Measurements from ENCODE around the gene SND1. TPM values are rescaled to one million over a fixed set of nuclear protein-coding genes. Genes with fewer than 3 reads are reported as not detected.

SND1 gene
- total RNA-seq, 2 donors from 2014 or later: 91.0 to 111 TPM

GRCh38 chr7:127789031-127789430 lies 137.0 kb downstream of the SND1 start:
- Histone ChIP-seq H3K4me1 (ENCODE audit: control insufficient read depth in 1 of 2, low read depth in 2 of 2) (no peaks in the 10 kb centered on the region), H3K27me3 (replicated peaks; ENCODE audit: insufficient read depth) (no peaks in the 10 kb centered on the region), H3K9me3 (no peaks in the 10 kb centered on the region), H3K27ac (no peak overlapping the region), H3K4me3 (no peak overlapping the region), H3K36me3 (no peaks in the 10 kb centered on the region)
- TF ChIP-seq, protein P1, sequence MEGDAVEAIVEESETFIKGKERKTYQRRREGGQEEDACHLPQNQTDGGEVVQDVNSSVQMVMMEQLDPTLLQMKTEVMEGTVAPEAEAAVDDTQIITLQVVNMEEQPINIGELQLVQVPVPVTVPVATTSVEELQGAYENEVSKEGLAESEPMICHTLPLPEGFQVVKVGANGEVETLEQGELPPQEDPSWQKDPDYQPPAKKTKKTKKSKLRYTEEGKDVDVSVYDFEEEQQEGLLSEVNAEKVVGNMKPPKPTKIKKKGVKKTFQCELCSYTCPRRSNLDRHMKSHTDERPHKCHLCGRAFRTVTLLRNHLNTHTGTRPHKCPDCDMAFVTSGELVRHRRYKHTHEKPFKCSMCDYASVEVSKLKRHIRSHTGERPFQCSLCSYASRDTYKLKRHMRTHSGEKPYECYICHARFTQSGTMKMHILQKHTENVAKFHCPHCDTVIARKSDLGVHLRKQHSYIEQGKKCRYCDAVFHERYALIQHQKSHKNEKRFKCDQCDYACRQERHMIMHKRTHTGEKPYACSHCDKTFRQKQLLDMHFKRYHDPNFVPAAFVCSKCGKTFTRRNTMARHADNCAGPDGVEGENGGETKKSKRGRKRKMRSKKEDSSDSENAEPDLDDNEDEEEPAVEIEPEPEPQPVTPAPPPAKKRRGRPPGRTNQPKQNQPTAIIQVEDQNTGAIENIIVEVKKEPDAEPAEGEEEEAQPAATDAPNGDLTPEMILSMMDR (IDR thresholded peaks at IDR 0.05): no peak
- DNase-seq (ENCODE audit: low spot score) (no peak), ATAC-seq (ENCODE audit: insufficient number of reproducible peaks, low FRiP score, low read depth) (no peak)

DNA sequence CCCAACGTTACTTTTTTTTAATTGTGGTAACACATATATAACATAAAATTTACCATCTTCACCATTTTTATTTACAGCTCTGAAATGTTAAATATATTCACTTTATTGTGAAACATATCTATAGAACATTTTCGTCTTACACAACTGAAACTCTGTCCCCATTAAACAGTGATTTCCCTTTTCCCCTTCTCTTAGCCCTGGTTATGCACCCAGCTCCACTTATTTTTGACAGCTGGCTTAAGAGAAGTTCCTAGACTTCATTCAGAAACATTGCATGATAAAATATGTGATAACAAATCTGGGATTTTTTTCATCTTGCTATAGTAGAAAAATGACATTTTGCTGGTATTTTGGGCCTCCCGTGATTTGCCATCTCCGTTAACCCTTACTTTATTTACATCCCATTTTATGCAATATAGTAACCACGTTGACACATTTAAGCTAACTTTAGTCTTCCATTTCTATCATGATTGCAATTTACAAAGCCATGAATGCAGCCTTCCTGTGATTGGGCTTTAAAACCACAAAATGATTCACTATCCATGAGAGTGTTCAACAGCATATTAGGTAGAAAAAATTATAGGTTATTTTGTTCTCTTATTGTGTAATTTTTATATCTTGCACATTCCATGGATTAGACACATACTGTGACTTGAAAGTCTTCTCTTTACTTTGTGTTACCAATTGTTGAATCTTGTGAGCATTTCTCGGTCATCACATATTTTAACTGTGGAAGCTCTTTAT lies 139.6 kb downstream of the SND1 start:
- H3K9me3 ChIP-seq: no peaks in the 10 kb centered on the region
- ATAC-seq (ENCODE audit: insufficient number of reproducible peaks, low FRiP score, low read depth) (no peak), DNase-seq (ENCODE audit: low spot score) (no peak)
- H3K4me1 ChIP-seq (ENCODE audit: control insufficient read depth in 1 of 2, low read depth in 2 of 2): no peaks in the 10 kb centered on the region
- no peak overlapping the region for H3K4me3 ChIP-seq
- TF ChIP-seq, protein P1 (IDR thresholded peaks at IDR 0.05): no peak
- H3K27me3 ChIP-seq (replicated peaks; ENCODE audit: insufficient read depth): no peaks in the 10 kb centered on the region
- H3K36me3 ChIP-seq: no peaks in the 10 kb centered on the region
- no peak overlapping the region for H3K27ac ChIP-seq

GRCh38 chr7:127792528-127793342 lies 140.7 kb downstream of the SND1 start:
- ATAC-seq (ENCODE audit: insufficient number of reproducible peaks, low FRiP score, low read depth) (no peak), DNase-seq (ENCODE audit: low spot score) (no peak)
- no peak overlapping the region for H3K27ac ChIP-seq
- no peaks in the 10 kb centered on the region for H3K27me3 ChIP-seq (replicated peaks; ENCODE audit: insufficient read depth)
- no peak overlapping the region for H3K4me3 ChIP-seq
- H3K36me3 ChIP-seq: no peaks in the 10 kb centered on the region
- TF ChIP-seq, protein P1 (IDR thresholded peaks at IDR 0.05): no peak
- H3K4me1 ChIP-seq (ENCODE audit: control insufficient read depth in 1 of 2, low read depth in 2 of 2): peaks cover 0 to 3% of the 10 kb centered on the region in 2 donors
- H3K9me3 ChIP-seq: no peaks in the 10 kb centered on the region

DNA sequence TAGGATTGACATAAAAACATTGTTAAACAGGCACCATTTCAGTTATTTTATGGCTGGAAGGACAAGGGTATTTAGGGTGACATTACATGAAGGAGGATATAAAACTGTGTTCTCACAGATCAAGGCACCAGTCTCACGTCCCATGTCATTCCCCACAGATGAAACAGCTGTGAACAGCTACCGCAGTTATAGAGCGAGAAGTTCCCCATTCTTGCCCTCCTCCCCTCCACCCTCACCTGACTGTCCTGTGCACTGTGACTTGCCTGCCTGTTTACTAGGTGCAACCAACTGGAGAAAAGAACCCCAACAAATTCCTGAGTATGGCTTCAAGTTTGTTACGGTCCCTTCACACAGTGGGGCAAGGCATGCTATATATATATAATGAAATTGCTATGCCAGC lies 141.6 kb downstream of the SND1 start:
- no peak for ATAC-seq (ENCODE audit: insufficient number of reproducible peaks, low FRiP score, low read depth)
- TF ChIP-seq, protein P1 (IDR thresholded peaks at IDR 0.05): no peak
- Histone ChIP-seq H3K27ac (no peak overlapping the region), H3K36me3 (no peaks in the 10 kb centered on the region), H3K4me1 (ENCODE audit: control insufficient read depth in 1 of 2, low read depth in 2 of 2) (peaks cover 2 to 4% of the 10 kb centered on the region in 2 donors), H3K27me3 (replicated peaks; ENCODE audit: insufficient read depth) (no peaks in the 10 kb centered on the region), H3K9me3 (no peaks in the 10 kb centered on the region), H3K4me3 (no peak overlapping the region)
- DNase-seq (ENCODE audit: low spot score): no peak

GRCh38 chr7:127794136-127794535 lies 142.1 kb downstream of the SND1 start:
- Histone ChIP-seq H3K9me3 (no peaks in the 10 kb centered on the region), H3K36me3 (no peaks in the 10 kb centered on the region), H3K4me3 (no peak overlapping the region), H3K27me3 (replicated peaks; ENCODE audit: insufficient read depth) (no peaks in the 10 kb centered on the region), H3K27ac (no peak overlapping the region), H3K4me1 (ENCODE audit: control insufficient read depth in 1 of 2, low read depth in 2 of 2) (peaks cover 2 to 4% of the 10 kb centered on the region in 2 donors)
- ATAC-seq (ENCODE audit: insufficient number of reproducible peaks, low FRiP score, low read depth) (no peak), DNase-seq (ENCODE audit: low spot score) (no peak)
- TF ChIP-seq, protein P1 (IDR thresholded peaks at IDR 0.05): no peak
